Naive thymus-derived CD8-positive, alpha-beta T cell (primary cell): ENCODE data around the gene KIAA1755. TPM values are rescaled to one million over a fixed set of nuclear protein-coding genes. Genes with fewer than 3 reads are reported as not detected.

Experiments
- ATAC-seq, 2 donors: fragments of 150-1000 bp; cut with Tn5 transposase in 1 of 2; sonication (Bioruptor Pico), chemical (Tn5 transposase) in 1 of 2; 1 replicate in 1 of 2; 2 replicates in 1 of 2; pipeline ENCODE4 v1.10.0; 2021; ENCODE audit warnings: mild to moderate bottlenecking in 2 of 2, moderate library complexity in 2 of 2
- POLR2A ChIA-PET: fragments of 350-600 bp; sonication (Branson Sonifier 250); formaldehyde crosslinking; loops from one replicate; lab custom pipeline; 2021; ENCODE audit warnings: antibody characterized with exemption; lab: Charles Lee
- DNase-seq, 10 donors: peaks; one replicate each; pipeline versions ENCODE4 v3.0.0 to v3.0.0-alpha.2; 2020 to 2022
- H3K27ac Mint-ChIP-seq, 10 donors: one replicate each; pipeline ENCODE4 v1.8.0; 2020 to 2022; ENCODE audit warnings: mild to moderate bottlenecking in 10 of 10, mixed read lengths in 10 of 10, moderate library complexity in 4 of 10, inconsistent platforms in 1 of 10
- H3K27me3 Mint-ChIP-seq, 5 donors: one replicate each; pipeline ENCODE4 v1.8.0; 2021 to 2022; ENCODE audit warnings: mixed read lengths in 5 of 5
- H3K36me3 Mint-ChIP-seq, 3 donors: one replicate each; pipeline ENCODE4 v1.8.0; 2020 to 2022; ENCODE audit warnings: mixed read lengths in 3 of 3, mild to moderate bottlenecking in 2 of 3, inconsistent platforms in 1 of 3
- H3K4me1 Mint-ChIP-seq, 4 donors: one replicate each; pipeline ENCODE4 v1.8.0; 2021 to 2022; ENCODE audit warnings: mixed read lengths in 4 of 4
- H3K4me3 Mint-ChIP-seq, 10 donors: one replicate each; pipeline ENCODE4 v1.8.0; 2020 to 2022; ENCODE audit warnings: mild to moderate bottlenecking in 10 of 10, mixed read lengths in 10 of 10, moderate library complexity in 6 of 10, inconsistent platforms in 1 of 10
- H3K9me3 Mint-ChIP-seq, 9 donors: one replicate each; pipeline ENCODE4 v1.8.0; 2020 to 2022; ENCODE audit warnings: mixed read lengths in 9 of 9, mild to moderate bottlenecking in 3 of 9, inconsistent platforms in 1 of 9, moderate library complexity in 1 of 9
- polyA plus RNA-seq, 3 donors: library from polyadenylated mRNA; unstranded; fragments of 300-500 nt; fragmentation: Illumina TruSeq; gene quantifications; one replicate each; pipeline ENCODE4 v1.2.3, GENCODE V29; 2021
- total RNA-seq, 8 experiments: library from RNA in 2 of 8; stranded (reverse) in 2 of 8; gene quantifications; one replicate each; pipeline ENCODE4 v1.2.3 and lab custom pipeline; 2021 to 2026

KIAA1755 gene
- total and polyA plus RNA-seq, 5 experiments from 2014 or later: not detected

DNA sequence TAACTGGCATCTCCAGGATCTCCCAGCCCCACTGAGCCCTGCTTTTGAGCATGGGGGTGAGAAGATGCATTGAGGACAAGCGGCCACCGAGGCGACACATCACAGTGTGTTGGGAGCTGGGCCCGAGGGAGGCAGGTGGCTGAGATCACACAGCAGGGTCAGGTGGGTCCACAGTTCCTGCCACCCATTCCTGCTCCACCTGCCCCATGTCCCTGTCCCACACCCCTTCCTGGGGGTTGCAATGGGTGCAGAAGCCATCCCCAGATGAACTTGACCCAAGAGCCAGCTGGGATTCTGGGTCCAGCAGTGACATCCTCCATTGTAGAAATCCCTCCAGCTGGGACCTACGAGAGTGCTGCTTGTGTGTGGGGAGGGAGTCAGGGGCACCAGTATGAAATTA, 96.5 kb downstream of the KIAA1755 start:
- POLR2A ChIA-PET: no interaction called here
- ATAC-seq (no peak), DNase-seq (no peak)
- Mint-ChIP-seq H3K27ac (no peak overlapping the region), H3K27me3 (peaks cover 13 to 41% (median 18%) of the 10 kb centered on the region in 5 donors), H3K4me3 (no peak overlapping the region), H3K4me1 (peaks cover 2 to 14% (median 7%) of the 10 kb centered on the region in 4 donors), H3K36me3 (no peaks in the 10 kb centered on the region), H3K9me3 (no peaks in the 10 kb centered on the region)

DNA sequence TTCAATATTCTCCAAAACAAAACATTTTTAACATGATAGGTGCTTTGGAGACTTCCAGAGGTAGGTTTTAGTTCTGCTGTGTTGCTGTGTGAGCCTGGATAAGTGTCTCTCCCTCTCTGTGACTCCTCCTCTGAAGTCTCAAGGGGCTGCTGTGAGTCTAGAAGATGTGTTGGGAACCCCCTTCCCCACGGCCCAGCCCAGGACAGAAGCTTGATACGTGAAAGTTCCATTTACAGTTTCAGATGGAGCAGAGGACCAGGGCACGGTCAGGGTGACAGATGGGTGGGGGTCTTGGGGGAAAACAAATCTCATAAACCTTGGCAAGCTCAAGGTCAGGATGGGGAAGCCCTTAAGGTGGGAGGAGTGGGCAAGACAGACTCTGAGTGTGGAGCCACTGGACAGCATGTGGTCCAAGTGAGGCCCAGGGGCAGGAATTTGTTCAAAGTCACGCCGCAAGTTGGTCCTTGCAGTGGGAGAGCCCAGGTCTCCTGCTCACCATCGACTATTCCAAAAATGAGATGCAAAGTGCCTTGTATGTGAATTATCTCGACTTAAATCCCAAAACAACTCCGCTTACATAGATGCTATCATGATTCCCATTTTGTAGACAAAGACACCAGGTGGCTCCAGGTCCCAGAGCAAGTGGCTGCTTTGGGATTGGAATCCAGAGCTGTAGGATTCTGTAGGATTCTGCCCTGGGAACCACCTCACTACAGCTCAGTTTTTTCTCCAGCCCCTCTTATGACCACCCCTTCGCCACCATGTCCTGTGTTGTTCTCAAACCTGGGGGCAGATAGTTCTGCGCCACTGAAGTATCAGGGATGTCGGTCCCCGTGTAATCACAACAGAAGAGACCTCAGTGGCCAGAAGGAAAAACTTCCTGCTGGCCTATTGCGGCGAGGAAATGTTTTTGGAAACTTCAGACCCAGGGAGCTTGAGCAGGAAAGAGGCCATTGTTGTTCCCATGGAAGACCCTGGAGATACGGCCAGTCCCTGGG, 97.4 kb downstream of the KIAA1755 start:
- Mint-ChIP-seq H3K4me3 (no peak overlapping the region), H3K36me3 (no peaks in the 10 kb centered on the region), H3K27ac (no peak overlapping the region), H3K4me1 (peaks cover 2 to 8% (median 5%) of the 10 kb centered on the region in 4 donors), H3K9me3 (no peaks in the 10 kb centered on the region), H3K27me3 (peaks cover 13 to 41% (median 18%) of the 10 kb centered on the region in 5 donors)
- POLR2A ChIA-PET: no interaction called here
- no peak for ATAC-seq
- no peak for DNase-seq

DNA sequence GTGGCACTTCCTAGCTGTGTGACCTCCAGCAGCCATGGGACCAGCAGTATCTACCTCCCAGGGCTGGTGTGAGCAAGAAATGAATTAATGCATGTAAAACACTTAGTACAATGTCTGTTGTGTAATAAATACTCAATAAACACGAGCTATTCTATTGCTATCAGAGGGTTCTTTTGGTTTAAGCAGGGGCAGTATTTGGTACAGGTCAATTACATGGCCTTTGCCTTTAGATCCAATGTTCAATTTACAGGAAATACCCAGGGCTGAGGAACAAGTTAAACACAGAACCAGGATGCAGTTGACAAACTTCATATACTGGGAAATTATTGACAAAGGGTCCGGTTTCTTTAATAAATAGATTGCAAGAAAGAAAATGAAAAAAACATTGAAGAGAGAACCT, 98.4 kb downstream of the KIAA1755 start:
- Mint-ChIP-seq H3K27ac (no peak overlapping the region), H3K27me3 (peaks cover 13 to 41% (median 18%) of the 10 kb centered on the region in 5 donors), H3K9me3 (no peaks in the 10 kb centered on the region), H3K4me3 (no peak overlapping the region), H3K4me1 (peaks cover 2 to 8% (median 5%) of the 10 kb centered on the region in 4 donors), H3K36me3 (no peaks in the 10 kb centered on the region)
- POLR2A ChIA-PET: no interaction called here
- ATAC-seq (no peak), DNase-seq (no peak)

DNA sequence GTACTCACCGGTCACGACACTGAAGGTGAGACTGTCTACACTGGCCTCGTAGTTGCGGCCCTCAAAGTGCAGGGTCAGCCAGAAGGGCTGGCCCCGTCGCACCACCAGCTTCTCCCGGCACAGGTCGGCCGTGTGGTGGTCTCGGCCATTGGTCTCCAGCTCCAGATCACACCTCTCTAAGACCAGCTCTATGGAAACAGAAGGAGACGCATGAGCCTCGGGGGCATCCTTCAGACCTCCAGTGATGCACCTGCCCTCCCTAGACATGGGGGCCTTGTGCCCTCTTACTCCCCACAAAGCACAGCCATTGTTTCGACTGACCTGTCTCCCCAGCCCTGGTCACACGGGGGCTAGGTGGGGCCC, 99.1 kb downstream of the KIAA1755 start:
- Mint-ChIP-seq H3K27ac (no peak overlapping the region), H3K4me1 (peaks cover 2 to 8% (median 5%) of the 10 kb centered on the region in 4 donors), H3K4me3 (no peak overlapping the region), H3K27me3 (peaks cover 13 to 35% (median 15%) of the 10 kb centered on the region in 5 donors), H3K9me3 (no peaks in the 10 kb centered on the region), H3K36me3 (no peaks in the 10 kb centered on the region)
- ATAC-seq (no peak), DNase-seq (no peak)
- POLR2A ChIA-PET: no interaction called here

Other genes with a start within 250 kb of the KIAA1755 start
- 10 to 100 TPM; 25.9 to 27.1 TPM for gene TTI1, start 227.3 kb downstream of the KIAA1755 start, total RNA-seq
- 10 to 100 TPM; 10.0 to 15.3 (median 12.0) TPM for gene TTI1, start 227.3 kb downstream of the KIAA1755 start, polyA plus RNA-seq
- gene RPRD1B, start 227.0 kb downstream of the KIAA1755 start, total RNA-seq: 10 to 100 TPM; 41.9 to 48.1 TPM
- 1 to 10 TPM; 2.9 to 4.9 (median 4.0) TPM for gene RPRD1B, start 227.0 kb downstream of the KIAA1755 start, polyA plus RNA-seq
- gene TGM2, start 95.5 kb downstream of the KIAA1755 start, total RNA-seq: not detected
- gene TGM2, start 95.5 kb downstream of the KIAA1755 start, polyA plus RNA-seq: not detected
- gene BPI, start 43.4 kb upstream of the KIAA1755 start, total RNA-seq: not detected
- gene BPI, start 43.4 kb upstream of the KIAA1755 start, polyA plus RNA-seq: not detected
- gene LBP, start 85.7 kb upstream of the KIAA1755 start, total RNA-seq: not detected
- gene LBP, start 85.7 kb upstream of the KIAA1755 start, polyA plus RNA-seq: not detected
- 10 to 100 TPM; 75.3 to 78.2 TPM for gene SNHG17, start 174.6 kb upstream of the KIAA1755 start, total RNA-seq
- 100 to 1,000 TPM in 1 of 3 donors, 10 to 100 TPM in 2; 33.8 to 127 (median 57.0) TPM for gene SNHG17, start 174.6 kb upstream of the KIAA1755 start, polyA plus RNA-seq
- gene RALGAPB, start 212.1 kb upstream of the KIAA1755 start, total RNA-seq: 10 to 100 TPM; 49.7 to 56.2 TPM
- 10 to 100 TPM in 1 of 3 donors, 1 to 10 TPM in 2; 8.8 to 13.8 (median 9.3) TPM for gene RALGAPB, start 212.1 kb upstream of the KIAA1755 start, polyA plus RNA-seq